GM12875 (cell line): Measurements from ENCODE around the gene VDAC1.

Source experiments
- H3K4me3 ChIP-seq: one replicate; pipeline ENCODE4 v1.5.1; 2011; ENCODE audit warnings: low read depth, low read length, control low read depth
- TF ChIP-seq, protein P1 (sequence below): IDR thresholded peaks from 2 replicates; pipeline ENCODE4 v1.5.1; 2011; ENCODE audit warnings: low read depth, mild to moderate bottlenecking, control low read depth, inconsistent platforms, low read length, moderate library complexity, borderline replicate concordance; ENCODE audit not compliant: insufficient read depth

VDAC1 gene

DNA sequence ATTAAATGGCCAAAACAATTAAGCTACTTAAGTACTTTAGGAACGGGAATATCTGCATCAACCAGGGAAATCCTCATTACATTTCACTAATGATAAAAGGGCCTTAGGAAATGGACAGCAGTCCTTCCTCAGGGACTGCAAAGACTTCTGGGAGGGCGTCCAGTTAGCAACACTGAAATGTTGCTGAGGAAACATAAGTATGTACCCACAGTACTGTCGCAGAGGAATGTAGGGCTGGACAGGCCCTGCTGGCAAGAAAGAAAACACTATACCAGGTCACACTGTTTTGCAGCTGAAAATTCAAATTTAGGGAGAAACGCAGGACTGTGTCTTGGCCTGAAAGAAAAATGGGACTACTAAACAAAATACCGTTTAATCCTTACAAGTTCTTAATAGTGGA lies 37.7 kb downstream of the VDAC1 start:
- no peak overlapping the region for H3K4me3 ChIP-seq
- TF ChIP-seq, protein P1, sequence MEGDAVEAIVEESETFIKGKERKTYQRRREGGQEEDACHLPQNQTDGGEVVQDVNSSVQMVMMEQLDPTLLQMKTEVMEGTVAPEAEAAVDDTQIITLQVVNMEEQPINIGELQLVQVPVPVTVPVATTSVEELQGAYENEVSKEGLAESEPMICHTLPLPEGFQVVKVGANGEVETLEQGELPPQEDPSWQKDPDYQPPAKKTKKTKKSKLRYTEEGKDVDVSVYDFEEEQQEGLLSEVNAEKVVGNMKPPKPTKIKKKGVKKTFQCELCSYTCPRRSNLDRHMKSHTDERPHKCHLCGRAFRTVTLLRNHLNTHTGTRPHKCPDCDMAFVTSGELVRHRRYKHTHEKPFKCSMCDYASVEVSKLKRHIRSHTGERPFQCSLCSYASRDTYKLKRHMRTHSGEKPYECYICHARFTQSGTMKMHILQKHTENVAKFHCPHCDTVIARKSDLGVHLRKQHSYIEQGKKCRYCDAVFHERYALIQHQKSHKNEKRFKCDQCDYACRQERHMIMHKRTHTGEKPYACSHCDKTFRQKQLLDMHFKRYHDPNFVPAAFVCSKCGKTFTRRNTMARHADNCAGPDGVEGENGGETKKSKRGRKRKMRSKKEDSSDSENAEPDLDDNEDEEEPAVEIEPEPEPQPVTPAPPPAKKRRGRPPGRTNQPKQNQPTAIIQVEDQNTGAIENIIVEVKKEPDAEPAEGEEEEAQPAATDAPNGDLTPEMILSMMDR: no peak

DNA sequence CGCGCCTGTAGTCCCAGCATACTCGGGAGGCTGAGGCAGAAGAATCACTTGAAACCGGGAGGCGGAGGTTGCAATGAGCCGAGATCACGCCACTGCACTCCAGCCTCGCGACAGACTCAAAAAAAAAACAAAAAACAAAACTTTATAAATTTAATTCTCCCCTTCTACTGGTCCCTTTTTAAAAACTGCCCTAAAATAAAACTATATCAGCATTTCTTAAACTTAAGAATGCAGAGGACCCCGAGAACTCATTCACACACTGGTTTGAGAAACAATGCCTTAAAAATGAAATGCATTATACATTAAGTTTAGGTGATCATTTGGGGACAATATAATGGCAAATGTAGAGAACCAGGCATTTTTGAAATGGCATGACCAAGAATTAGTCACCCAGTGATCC lies 38.7 kb downstream of the VDAC1 start:
- TF ChIP-seq, protein P1: no peak

DNA sequence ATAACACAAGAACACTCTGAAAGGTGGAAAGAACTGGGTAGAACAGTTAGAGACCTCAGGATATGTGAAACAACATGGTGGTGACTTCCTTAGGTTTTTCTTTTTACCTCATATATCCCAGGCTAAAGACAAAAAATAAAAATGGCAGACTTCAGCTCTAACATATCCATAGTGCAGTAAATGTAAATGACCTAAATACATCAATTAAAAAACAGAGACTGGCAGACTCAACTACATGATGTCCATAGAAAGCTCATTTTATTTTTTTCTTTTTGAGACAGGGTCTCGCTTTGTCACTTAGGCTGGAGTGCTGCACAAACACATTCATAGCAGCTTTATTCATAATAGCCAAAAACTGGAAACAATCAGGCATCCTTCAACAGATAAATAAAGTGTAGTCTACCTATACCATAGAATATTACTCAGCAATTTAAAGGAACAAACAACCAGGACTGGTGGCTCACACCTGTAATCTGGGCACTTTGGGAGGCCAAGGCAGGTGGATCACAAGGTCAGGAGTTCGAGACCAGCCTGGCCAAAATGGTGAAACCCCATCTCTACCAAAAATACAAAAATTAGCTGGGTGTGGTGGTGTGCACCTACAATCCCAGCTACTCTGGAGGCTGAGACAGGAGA lies 41.2 kb downstream of the VDAC1 start:
- TF ChIP-seq, protein P1: no peak
- H3K4me3 ChIP-seq: no peak overlapping the region

More for the DNA sequence above, 38.7 kb downstream of the VDAC1 start:
- H3K4me3 ChIP-seq: no peak overlapping the region

DNA sequence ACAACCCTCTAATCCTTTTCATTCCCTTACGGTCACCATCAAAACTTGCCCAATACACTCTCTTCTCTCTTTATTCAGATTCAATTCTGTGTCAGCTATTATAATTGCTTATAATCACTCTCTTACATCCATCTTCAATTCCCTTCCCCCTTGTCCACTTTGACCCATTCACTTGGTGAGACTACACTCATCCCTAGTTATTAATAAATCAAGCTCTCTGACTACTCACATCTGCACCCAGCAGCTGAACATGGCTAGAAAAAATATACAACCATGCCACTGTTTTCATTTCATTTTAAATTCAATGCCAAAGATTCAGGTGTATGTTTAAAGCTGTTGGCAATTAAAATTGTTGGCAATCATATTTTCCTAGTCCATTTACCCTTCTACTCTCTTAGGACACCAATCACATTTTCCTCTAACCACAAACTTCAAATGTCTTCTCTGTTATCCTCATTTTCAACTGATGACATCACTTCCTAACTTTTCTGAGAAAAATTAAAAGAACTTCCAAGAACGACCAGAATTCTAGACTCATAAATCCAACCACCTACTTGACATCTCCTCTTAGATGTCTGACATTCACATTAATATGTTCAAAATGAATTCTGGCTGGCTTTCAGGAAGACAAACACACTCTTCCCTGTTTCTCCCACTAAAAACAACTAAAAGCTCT lies 41.8 kb downstream of the VDAC1 start:
- no peak overlapping the region for H3K4me3 ChIP-seq
- TF ChIP-seq, protein P1: no peak

DNA sequence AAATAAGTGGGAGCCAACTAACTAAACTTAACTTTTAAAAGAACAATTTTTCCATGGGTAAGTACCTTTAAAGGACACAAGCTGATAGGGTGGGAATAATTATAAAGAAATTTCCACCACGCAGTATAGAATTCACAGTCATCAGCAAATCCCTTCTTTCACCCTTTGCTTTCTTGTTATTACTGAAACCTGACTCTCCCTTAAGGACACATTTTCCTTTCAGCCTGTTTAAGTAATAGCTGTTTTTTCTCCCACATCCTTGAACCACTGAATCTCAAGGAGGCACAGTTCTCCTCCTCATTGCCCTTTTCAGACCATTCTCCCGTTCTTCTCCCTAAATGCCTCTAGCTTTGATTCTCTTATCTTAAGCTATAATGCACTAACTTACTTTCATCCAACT lies 42.6 kb downstream of the VDAC1 start:
- TF ChIP-seq, protein P1: no peak
- H3K4me3 ChIP-seq: no peak overlapping the region

DNA sequence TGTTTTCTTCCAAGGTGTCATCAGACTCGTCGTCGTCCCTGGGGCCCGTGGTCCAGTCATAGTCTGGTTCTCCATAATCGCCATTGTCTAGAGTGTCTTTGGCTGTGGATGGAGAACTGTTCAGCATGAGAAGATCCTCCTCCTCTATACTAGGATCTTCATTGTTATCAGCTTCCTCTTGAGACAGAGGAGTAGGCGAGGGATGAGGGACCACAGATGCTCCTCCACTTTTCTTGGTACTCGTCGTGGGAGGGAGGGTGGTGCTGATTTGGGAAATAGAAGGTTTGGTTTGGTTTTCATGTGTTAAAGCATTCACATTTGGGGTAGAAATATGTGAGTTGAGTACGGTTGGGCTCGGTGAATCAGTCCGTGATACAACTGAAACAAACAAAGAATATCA lies 45.1 kb downstream of the VDAC1 start:
- H3K4me3 ChIP-seq: no peak overlapping the region
- TF ChIP-seq, protein P1: no peak

DNA sequence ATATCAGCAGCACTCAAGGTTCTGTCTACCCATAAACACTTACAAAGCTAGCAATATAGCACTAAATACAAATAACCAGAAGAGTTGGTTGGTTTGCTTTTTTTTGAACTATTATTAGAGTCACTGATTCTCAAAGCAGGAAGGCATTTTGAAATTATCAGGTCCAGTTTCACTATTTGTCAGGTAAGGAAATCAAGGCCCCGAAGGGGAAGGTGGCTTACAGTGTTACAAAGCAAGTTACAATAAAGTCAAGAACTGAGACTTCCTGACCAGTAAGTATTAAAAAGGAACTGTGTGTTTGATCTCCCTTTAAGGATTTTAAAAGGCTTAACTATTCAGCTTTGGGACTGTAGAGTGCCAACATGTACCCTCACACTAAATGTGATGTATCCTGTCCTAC lies 47.2 kb downstream of the VDAC1 start:
- TF ChIP-seq, protein P1: no peak
- H3K4me3 ChIP-seq: no peak overlapping the region
